AG04450 (cell line): Measurements from ENCODE around the gene GPC5. TPM values are rescaled to one million over a fixed set of nuclear protein-coding genes. Genes with fewer than 3 reads are reported as not detected.

Experiments used
- CTCF ChIA-PET: fragments of 300-600, 350-600 bp; formaldehyde crosslinking; extraction: SDS; loops from one replicate; lab custom pipeline; 2022; ENCODE audit warnings: antibody characterized with exemption, inconsistent platforms; lab: Charles Lee
- POLR2A ChIA-PET: fragments of 350-600 bp; formaldehyde crosslinking; extraction: SDS; loops from one replicate; lab custom pipeline; 2021; ENCODE audit warnings: antibody characterized with exemption, inconsistent platforms; lab: Yijun Ruan, JAX
- DNase-seq: peaks from one replicate; pipeline ENCODE4 v3.0.0-alpha.2; 2011; ENCODE audit warnings: low read depth, low spot score
- H3K27ac ChIP-seq: one replicate; pipeline ENCODE4 v1.5.1; 2012; ENCODE audit warnings: low read depth, low read length, control low read depth
- H3K27me3 ChIP-seq: one replicate; pipeline ENCODE4 v1.6.0; 2012; ENCODE audit warnings: low read length; ENCODE audit not compliant: control insufficient read depth, insufficient read depth
- H3K4me3 ChIP-seq: 2 replicates; pipeline ENCODE4 v1.5.1; 2011; ENCODE audit warnings: mild to moderate bottlenecking, low read depth, low read length, control low read depth
- H3K9me3 ChIP-seq: 2 replicates; pipeline ENCODE4 v1.5.1; 2012; ENCODE audit warnings: low read length; ENCODE audit not compliant: control insufficient read depth, insufficient read depth
- polyA plus RNA-seq: library from polyadenylated mRNA; depleted of rRNA; stranded (reverse); fragments of >200 nt; gene quantifications from 2 replicates; pipeline ENCODE4 v1.2.3, GENCODE V29; 2011
- TF ChIP-seq, protein P1 (sequence below): IDR thresholded peaks from 2 replicates; pipeline ENCODE4 v1.5.1; 2011; ENCODE audit warnings: low read depth, low read length, control low read depth, inconsistent platforms

Gene GPC5
- polyA plus RNA-seq, 1 experiment = 3.6 TPM

DNA sequence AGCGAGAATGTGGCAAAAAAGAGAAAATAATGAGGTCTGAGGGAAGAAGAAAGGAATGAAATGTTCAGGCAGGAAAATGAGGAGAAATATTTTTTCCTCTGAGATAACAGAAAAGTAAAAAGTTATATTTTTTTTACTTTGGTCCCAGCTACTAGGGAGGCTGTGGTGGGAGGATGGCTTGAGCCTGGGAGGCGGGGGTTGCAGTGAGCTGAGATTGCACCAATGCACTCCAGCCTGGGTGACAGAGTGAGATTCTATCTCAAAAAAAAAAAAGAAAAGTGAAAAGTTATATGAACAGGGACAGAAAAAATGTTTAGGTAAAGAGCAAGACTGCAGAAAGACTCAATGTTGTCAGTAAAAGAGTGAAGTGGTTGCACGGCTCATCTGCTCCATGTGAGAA is 1224.5 kb downstream of the GPC5 start:
- POLR2A ChIA-PET = no interaction called here
- CTCF ChIA-PET = no interaction called here
- TF ChIP-seq, protein P1, sequence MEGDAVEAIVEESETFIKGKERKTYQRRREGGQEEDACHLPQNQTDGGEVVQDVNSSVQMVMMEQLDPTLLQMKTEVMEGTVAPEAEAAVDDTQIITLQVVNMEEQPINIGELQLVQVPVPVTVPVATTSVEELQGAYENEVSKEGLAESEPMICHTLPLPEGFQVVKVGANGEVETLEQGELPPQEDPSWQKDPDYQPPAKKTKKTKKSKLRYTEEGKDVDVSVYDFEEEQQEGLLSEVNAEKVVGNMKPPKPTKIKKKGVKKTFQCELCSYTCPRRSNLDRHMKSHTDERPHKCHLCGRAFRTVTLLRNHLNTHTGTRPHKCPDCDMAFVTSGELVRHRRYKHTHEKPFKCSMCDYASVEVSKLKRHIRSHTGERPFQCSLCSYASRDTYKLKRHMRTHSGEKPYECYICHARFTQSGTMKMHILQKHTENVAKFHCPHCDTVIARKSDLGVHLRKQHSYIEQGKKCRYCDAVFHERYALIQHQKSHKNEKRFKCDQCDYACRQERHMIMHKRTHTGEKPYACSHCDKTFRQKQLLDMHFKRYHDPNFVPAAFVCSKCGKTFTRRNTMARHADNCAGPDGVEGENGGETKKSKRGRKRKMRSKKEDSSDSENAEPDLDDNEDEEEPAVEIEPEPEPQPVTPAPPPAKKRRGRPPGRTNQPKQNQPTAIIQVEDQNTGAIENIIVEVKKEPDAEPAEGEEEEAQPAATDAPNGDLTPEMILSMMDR = no peak

DNA sequence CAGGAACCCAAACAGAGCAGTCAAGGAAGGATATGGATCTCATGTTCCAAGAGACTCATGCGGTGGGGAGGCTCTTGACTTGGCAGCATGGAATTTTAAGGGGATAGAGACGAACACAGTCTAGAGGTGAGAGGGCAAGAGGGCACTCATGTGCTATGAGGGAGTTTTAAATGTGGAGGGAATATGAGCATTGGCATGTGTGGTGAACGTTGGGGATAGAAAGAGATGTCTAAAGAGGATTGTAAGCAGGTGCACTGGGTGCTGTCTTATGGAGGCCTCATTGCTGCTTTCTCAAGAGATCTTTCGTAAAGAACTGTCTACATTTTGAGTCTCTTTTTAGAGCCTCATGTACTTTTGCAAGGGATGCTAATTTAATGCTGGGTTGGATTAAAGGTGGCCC is 1227.9 kb downstream of the GPC5 start:
- Histone ChIP-seq H3K27ac (no peak overlapping the region), H3K27me3 (no peaks in the 10 kb centered on the region), H3K9me3 (no peaks in the 10 kb centered on the region), H3K4me3 (no peak overlapping the region)
- CTCF ChIA-PET = no interaction called here
- TF ChIP-seq, protein P1 = no peak
- no peak for DNase-seq
- POLR2A ChIA-PET = no interaction called here

More for the DNA sequence above, 1224.5 kb downstream of the GPC5 start:
- no peak overlapping the region for H3K4me3 ChIP-seq
- DNase-seq = no peak
- no peaks in the 10 kb centered on the region for H3K27me3 ChIP-seq
- no peaks in the 10 kb centered on the region for H3K9me3 ChIP-seq
- H3K27ac ChIP-seq = no peak overlapping the region

- H3K27ac ChIP-seq = no peak overlapping the region
- no peak for DNase-seq
- ChIA-PET POLR2A (no interaction called here), CTCF (no interaction called here)
- H3K4me3 ChIP-seq = no peak overlapping the region
- H3K27me3 ChIP-seq = no peaks in the 10 kb centered on the region
- TF ChIP-seq, protein P1 = no peak
- H3K9me3 ChIP-seq = no peaks in the 10 kb centered on the region
These were observed 1242.5 kb downstream of the GPC5 start for GRCh38 chr13:92640936-92641335.

DNA sequence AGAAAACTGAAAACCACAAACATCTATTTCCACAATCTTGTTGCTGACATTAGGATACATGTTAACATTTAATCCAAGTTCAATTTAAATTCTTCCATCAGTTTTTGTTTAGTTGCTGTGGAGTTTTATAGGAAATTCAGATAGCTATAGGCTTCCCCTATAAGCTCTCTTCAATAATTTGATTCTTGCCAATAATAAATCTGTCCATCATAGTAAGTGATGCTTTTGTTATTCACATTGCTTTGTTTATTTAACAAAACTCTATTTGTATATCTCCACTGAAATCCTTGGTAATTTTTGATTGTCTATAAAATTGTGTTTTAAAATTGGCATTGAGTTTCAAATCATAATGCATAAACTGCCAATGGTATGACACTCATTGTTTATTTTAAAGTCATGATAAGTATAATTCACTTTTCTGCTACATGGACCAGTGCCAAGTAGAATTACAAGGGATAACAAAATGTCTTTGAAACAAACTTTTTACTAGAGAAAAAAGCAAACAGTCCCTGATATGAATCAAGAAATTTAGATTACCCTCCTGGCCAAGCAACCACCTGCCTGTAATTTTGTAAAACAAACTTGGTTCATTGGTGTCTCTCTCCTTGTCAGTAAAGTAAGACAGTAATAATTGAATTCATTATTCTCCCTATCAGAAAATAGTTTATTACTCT is 1250.9 kb downstream of the GPC5 start:
- TF ChIP-seq, protein P1 = no peak
- Histone ChIP-seq H3K9me3 (no peaks in the 10 kb centered on the region), H3K4me3 (no peak overlapping the region), H3K27ac (no peak overlapping the region), H3K27me3 (no peaks in the 10 kb centered on the region)
- POLR2A ChIA-PET = no interaction called here
- CTCF ChIA-PET = no interaction called here
- DNase-seq = no peak

- DNase-seq = no peak
- TF ChIP-seq, protein P1 = no peak
- Histone ChIP-seq H3K4me3 (no peak overlapping the region), H3K27me3 (no peaks in the 10 kb centered on the region), H3K9me3 (no peaks in the 10 kb centered on the region), H3K27ac (no peak overlapping the region)
- POLR2A ChIA-PET = no interaction called here
- CTCF ChIA-PET = no interaction called here
These were observed 1257.7 kb downstream of the GPC5 start for GRCh38 chr13:92656103-92656502.
